Aorta (tissue), 5 donors: ENCODE results near the gene NFATC1. TPM values are rescaled to one million over a fixed set of nuclear protein-coding genes. Genes with fewer than 3 reads are reported as not detected.
A peak's percentile ranks its signal among the peaks of the same experiment; 100 is the strongest.

ENCODE experiments used
- ATAC-seq: fragments of 200-7000 bp; cut with Tn5 transposase; one replicate; pipeline ENCODE4 v1.9.1; 2022; ENCODE audit warnings: moderate library complexity; ENCODE audit not compliant: low FRiP score
- DNase-seq, 2 donors: peaks; one replicate each; pipeline ENCODE4 v3.0.0-alpha.2; 2020
- H3K27ac ChIP-seq, 2 donors: one replicate each; pipeline ENCODE4 v1.5.1; 2013; ENCODE audit warnings: low read length in 2 of 2, mild to moderate bottlenecking in 2 of 2, moderate library complexity in 2 of 2, control low read depth in 1 of 2, inconsistent platforms in 1 of 2, low read depth in 1 of 2
- H3K27me3 ChIP-seq, 2 donors: one replicate each; pipeline ENCODE4 v1.6.1; 2013; ENCODE audit warnings: control low read depth in 1 of 2, low read length in 1 of 2, mild to moderate bottlenecking in 1 of 2, moderate library complexity in 1 of 2; ENCODE audit not compliant: insufficient read depth in 2 of 2, control insufficient read depth in 1 of 2
- H3K36me3 ChIP-seq, 2 donors: one replicate each; pipeline ENCODE4 v1.6.1; 2013; ENCODE audit warnings: control low read depth in 1 of 2, low read length in 1 of 2, mild to moderate bottlenecking in 1 of 2; ENCODE audit not compliant: insufficient read depth in 2 of 2, control insufficient read depth in 1 of 2
- H3K4me1 ChIP-seq, 2 donors: one replicate each; pipeline ENCODE4 v1.6.1; 2013; ENCODE audit warnings: low read length in 2 of 2, control low read depth in 1 of 2, mild to moderate bottlenecking in 1 of 2, moderate library complexity in 1 of 2; ENCODE audit not compliant: insufficient read depth in 2 of 2, control insufficient read depth in 1 of 2
- H3K4me3 ChIP-seq, 2 donors: one replicate each; pipeline ENCODE4 v1.5.1; 2013; ENCODE audit warnings: low read length in 2 of 2, control low read depth in 1 of 2, mild to moderate bottlenecking in 1 of 2
- H3K9me3 ChIP-seq: one replicate; pipeline ENCODE4 v1.6.1; 2013; ENCODE audit warnings: mild to moderate bottlenecking, low read length; ENCODE audit not compliant: control insufficient read depth
- WGBS, 2 donors: extraction: QIAGEN DNeasy Blood & Tissue Kit; methylation state at CpG; one replicate each; pipeline ENCODE4 v1.1.7; 2013; 5-methylcytosine and 5-hydroxymethylcytosine counted together
- intact Hi-C, 2 donors: fragments of 100-400 bp; cut with DNase I; formaldehyde crosslinking; loops; one replicate each; pipeline versions ENCODE4 v1.14.2 to v1.15.0; 2022
- polyA plus RNA-seq, 2 donors: library from polyadenylated mRNA; stranded (reverse); fragments of 200-250 nt; gene quantifications; one replicate each; pipeline ENCODE4 v1.2.3, GENCODE V29; 2013
- total RNA-seq, 2 donors: library from RNA; stranded (reverse); fragmentation: NEBNext Ultra II Directional; extraction: Animal tissue kit (Norgen Biotek cat#: 25700); gene quantifications; one replicate each; pipeline ENCODE4 v1.2.1, GENCODE V29; 2021
- donor health status: healthy with polysubstance abuse.
- donor health status: Bipolar disorder and iron deficiency.
- donor health status: DM: no; HTN: no; CAD: no.
- donor health status: DM: no; HTN: no; CAD: no.
- donor health status: DM: yes; HTN: yes; CAD: no.

NFATC1 gene
- total and polyA plus RNA-seq, 4 donors: 2.0 to 39.2 (median 22.2) TPM

DNA sequence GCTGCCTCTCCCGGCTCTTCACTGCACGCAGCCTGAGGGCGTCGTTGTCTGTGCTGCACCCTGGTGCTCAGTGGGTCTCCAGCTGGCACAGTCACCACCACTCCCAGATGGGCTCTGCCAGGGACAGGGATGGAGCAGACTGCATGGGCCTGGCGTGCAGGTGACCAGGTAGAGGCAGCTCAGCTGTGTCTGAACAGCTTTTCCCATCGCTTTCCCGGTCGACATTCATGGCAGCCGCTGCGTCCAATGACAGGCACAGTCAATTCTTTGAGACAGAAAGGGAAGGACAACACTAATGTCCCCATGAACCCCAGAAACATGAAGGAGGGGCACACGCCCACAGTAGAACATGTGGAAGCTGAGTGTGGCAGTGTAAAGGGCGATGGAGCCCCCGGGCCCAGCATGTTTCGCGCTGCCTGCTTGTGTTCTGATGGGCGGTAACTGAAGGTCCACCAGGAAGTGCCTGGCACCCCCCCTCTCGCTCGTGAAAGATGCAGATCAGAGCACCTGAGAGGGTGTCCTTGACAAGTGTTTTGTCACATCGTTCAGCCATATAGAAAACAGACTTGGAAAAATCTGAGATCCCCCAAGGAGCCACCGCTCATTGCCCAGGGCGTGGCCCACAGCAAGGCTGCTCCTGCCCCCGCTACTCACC lies 122.4 kb downstream of the NFATC1 start:
- no peak overlapping the region for H3K4me3 ChIP-seq
- ATAC-seq (no peak), DNase-seq (peak; percentile 15 to 67)
- no peaks in the 10 kb centered on the region for H3K36me3 ChIP-seq
- intact Hi-C loops: loop anchor here in 1 of 2 donors (10.0 kb wide), 1 partner anchor 57 kb away; no protein-coding TSS in a partner anchor
- 98% methylated on average over 22 of the region's 22 CpGs for WGBS, 2 donors
- no peaks in the 10 kb centered on the region for H3K4me1 ChIP-seq
- H3K27ac ChIP-seq: no peak overlapping the region
- H3K27me3 ChIP-seq: no peaks in the 10 kb centered on the region
- no peaks in the 10 kb centered on the region for H3K9me3 ChIP-seq

DNA sequence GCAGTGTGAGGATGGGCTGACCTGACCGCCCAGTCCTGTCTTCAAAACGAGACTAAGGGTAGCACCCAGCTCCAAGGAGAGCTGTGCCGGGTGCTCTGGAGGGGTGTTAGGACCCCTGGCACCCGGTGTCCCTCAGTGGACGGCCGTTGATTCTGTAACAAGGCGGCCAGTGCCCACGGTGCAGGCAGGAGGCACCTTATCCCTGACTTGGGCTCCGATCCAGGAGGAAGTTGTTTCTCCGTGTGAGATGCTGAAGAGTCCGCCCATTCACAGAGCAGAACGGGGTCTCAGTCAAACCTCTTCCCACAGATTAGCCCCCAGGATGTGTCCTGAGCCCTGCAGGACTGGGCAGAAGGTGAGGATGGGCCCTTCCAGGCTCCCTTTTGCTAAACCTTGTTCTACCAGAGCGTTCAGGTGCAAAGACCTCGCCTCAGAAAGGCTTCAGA lies 123.0 kb downstream of the NFATC1 start:
- H3K4me3 ChIP-seq: no peak overlapping the region
- no peaks in the 10 kb centered on the region for H3K27me3 ChIP-seq
- DNase-seq: peak; percentile 19 to 56
- intact Hi-C loops: loop anchor here in 1 of 2 donors (10.0 kb wide), 1 partner anchor 56 kb away; no protein-coding TSS in a partner anchor
- no peaks in the 10 kb centered on the region for H3K9me3 ChIP-seq
- H3K27ac ChIP-seq: no peak overlapping the region
- no peak for ATAC-seq
- H3K36me3 ChIP-seq: no peaks in the 10 kb centered on the region
- H3K4me1 ChIP-seq: no peaks in the 10 kb centered on the region
- 96% methylated on average over 14 of the region's 14 CpGs for WGBS, 2 donors

GRCh38 chr18:79519751-79520477 lies 124.2 kb downstream of the NFATC1 start:
- Histone ChIP-seq H3K36me3 (no peaks in the 10 kb centered on the region), H3K4me1 (no peaks in the 10 kb centered on the region), H3K4me3 (no peak overlapping the region), H3K27ac (no peak overlapping the region), H3K27me3 (no peaks in the 10 kb centered on the region), H3K9me3 (no peaks in the 10 kb centered on the region)
- DNase-seq (peak; percentile 48 to 70), ATAC-seq (no peak)
- WGBS, 2 donors: 43 to 46% methylated on average over 37 of the region's 37 CpGs
- intact Hi-C loops: loop anchor here in 1 of 2 donors (10.0 kb wide), 1 partner anchor 55 kb away; no protein-coding TSS in a partner anchor

- Histone ChIP-seq H3K36me3 (no peaks in the 10 kb centered on the region), H3K27ac (no peak overlapping the region), H3K4me3 (no peak overlapping the region), H3K4me1 (no peaks in the 10 kb centered on the region), H3K27me3 (no peaks in the 10 kb centered on the region), H3K9me3 (no peaks in the 10 kb centered on the region)
- DNase-seq (peak in 1 of 2 donors; percentile 19), ATAC-seq (no peak)
- intact Hi-C loops: no loop called here
- WGBS, 2 donors: 68 to 73% methylated on average over 9 of the region's 9 CpGs
Observed at GRCh38 chr18:79520478-79521390, 125.0 kb downstream of the NFATC1 start.

GRCh38 chr18:79521416-79522205 lies 125.9 kb downstream of the NFATC1 start:
- no peak for ATAC-seq
- DNase-seq: peak in 1 of 2 donors; percentile 26
- intact Hi-C loops: no loop called here
- Histone ChIP-seq H3K4me1 (no peaks in the 10 kb centered on the region), H3K27ac (no peak overlapping the region), H3K27me3 (no peaks in the 10 kb centered on the region), H3K4me3 (no peak overlapping the region), H3K36me3 (no peaks in the 10 kb centered on the region), H3K9me3 (no peaks in the 10 kb centered on the region)
- 73 to 86% methylated on average over 6 to 9 of the region's 9 CpGs for WGBS, 2 donors

DNA sequence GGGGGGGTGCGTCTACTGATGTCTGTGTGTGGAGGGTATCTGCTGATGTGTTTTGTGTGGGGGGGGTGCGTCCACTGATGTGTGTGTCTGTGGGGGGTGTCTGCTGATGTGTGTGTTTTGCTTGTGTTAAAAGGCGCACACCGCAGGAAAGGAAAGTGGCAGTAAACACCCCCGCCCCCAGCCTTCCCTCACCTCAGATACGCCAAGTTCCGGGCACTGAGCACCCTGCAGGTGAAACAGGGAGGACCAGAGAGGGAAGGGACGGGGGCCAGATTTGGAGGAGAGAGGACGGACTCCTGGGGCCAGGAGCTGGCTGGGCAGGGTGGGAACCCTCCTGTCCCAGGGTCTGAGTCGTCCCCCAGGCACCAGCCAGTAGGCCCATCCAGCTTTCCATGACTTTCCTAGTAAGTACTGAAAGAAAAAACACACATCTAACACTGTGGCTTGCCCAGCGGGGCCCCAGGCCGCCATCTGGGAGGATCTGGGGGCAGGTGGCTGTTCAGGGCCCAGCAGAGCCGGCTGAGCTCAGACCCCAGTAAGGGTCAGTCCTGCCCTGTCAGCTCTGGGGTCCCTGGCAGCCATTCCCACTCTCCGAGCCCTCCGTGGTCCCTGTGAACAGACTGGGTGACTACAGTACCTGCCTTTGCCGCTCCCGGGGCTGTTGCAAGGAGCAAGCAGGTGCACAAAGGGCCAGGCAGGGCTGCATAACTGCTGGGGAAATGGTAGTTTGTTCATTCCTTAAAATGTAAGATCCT lies 126.9 kb downstream of the NFATC1 start:
- DNase-seq (peak; percentile 41 to 61), ATAC-seq (no peak)
- 94 to 96% methylated on average over 17 of the region's 17 CpGs for WGBS, 2 donors
- no peaks in the 10 kb centered on the region for H3K27me3 ChIP-seq
- no peak overlapping the region for H3K27ac ChIP-seq
- no peaks in the 10 kb centered on the region for H3K36me3 ChIP-seq
- no peaks in the 10 kb centered on the region for H3K4me1 ChIP-seq
- intact Hi-C loops: no loop called here
- H3K9me3 ChIP-seq: no peaks in the 10 kb centered on the region
- no peak overlapping the region for H3K4me3 ChIP-seq

GRCh38 chr18:79523206-79523735 lies 127.5 kb downstream of the NFATC1 start:
- intact Hi-C loops: no loop called here
- H3K27me3 ChIP-seq: no peaks in the 10 kb centered on the region
- no peaks in the 10 kb centered on the region for H3K36me3 ChIP-seq
- DNase-seq (peak in 1 of 2 donors; percentile 34), ATAC-seq (no peak)
- no peak overlapping the region for H3K4me3 ChIP-seq
- WGBS, 2 donors: 84 to 87% methylated on average over 11 of the region's 11 CpGs
- no peaks in the 10 kb centered on the region for H3K9me3 ChIP-seq
- no peaks in the 10 kb centered on the region for H3K4me1 ChIP-seq
- no peak overlapping the region for H3K27ac ChIP-seq
